Liver (tissue), 9 donors: ENCODE data around the gene ABCC5. TPM values are rescaled to one million over a fixed set of nuclear protein-coding genes. Genes with fewer than 3 reads are reported as not detected.
A peak's percentile ranks its signal among the peaks of the same experiment; 100 is the strongest.

ENCODE experiments used
- DNase-seq: peaks from one replicate; pipeline ENCODE4 v3.0.0-alpha.2; 2017; ENCODE audit warnings: low spot score
- H3K27ac ChIP-seq, 2 donors: one replicate each; pipeline ENCODE4 v1.7.0; 2013; ENCODE audit warnings: inconsistent platforms in 2 of 2, low read length in 2 of 2, control low read depth in 1 of 2, low read depth in 1 of 2, mild to moderate bottlenecking in 1 of 2
- H3K27me3 ChIP-seq, 4 donors: one replicate each; pipeline versions ENCODE4 v1.6.1 to v1.7.0; 2013; ENCODE audit warnings: low read length in 3 of 4, inconsistent platforms in 1 of 4, mild to moderate bottlenecking in 1 of 4, moderate library complexity in 1 of 4; ENCODE audit not compliant: control insufficient read depth in 4 of 4, insufficient read depth in 4 of 4
- H3K36me3 ChIP-seq, 4 donors: one replicate each; pipeline versions ENCODE4 v1.6.1 to v1.7.0; 2013; ENCODE audit warnings: low read length in 3 of 4, mild to moderate bottlenecking in 3 of 4, low read depth in 1 of 4, moderate library complexity in 1 of 4; ENCODE audit not compliant: control insufficient read depth in 4 of 4, insufficient read depth in 3 of 4
- H3K4me1 ChIP-seq, 4 donors: one replicate each; pipeline versions ENCODE4 v1.6.1 to v1.7.0; 2013; ENCODE audit warnings: low read length in 3 of 4, mild to moderate bottlenecking in 3 of 4, moderate library complexity in 1 of 4; ENCODE audit not compliant: control insufficient read depth in 4 of 4, insufficient read depth in 4 of 4
- H3K4me3 ChIP-seq, 3 donors: one replicate each; pipeline versions ENCODE4 v1.6.1 to v1.7.0; 2013; ENCODE audit warnings: low read length in 3 of 3, control low read depth in 1 of 3, low read depth in 1 of 3, mild to moderate bottlenecking in 1 of 3
- H3K9ac ChIP-seq, 2 donors: one replicate each; pipeline ENCODE4 v1.7.0; 2013; ENCODE audit warnings: low read length in 2 of 2, mild to moderate bottlenecking in 2 of 2, moderate library complexity in 2 of 2, control low read depth in 1 of 2, low read depth in 1 of 2
- H3K9me3 ChIP-seq, 4 donors: one replicate each; pipeline versions ENCODE4 v1.6.1 to v1.7.0; 2013; ENCODE audit warnings: low read length in 3 of 4; ENCODE audit not compliant: control insufficient read depth in 4 of 4
- EGR1 ChIP-seq, 2 donors: IDR thresholded peaks; 2 replicates each; pipeline ENCODE4 v1.6.1; 2016 to 2018; ENCODE audit warnings: antibody characterized with exemption in 2 of 2, low read depth in 2 of 2
- FOXA1 ChIP-seq: IDR thresholded peaks from 2 replicates; pipeline ENCODE4 v1.6.1; 2016; ENCODE audit warnings: antibody characterized with exemption
- FOXA2 ChIP-seq: IDR thresholded peaks from 2 replicates; pipeline ENCODE4 v1.6.1; 2016; ENCODE audit warnings: antibody characterized with exemption
- GABPA ChIP-seq, 2 donors: IDR thresholded peaks in 1 of 2; conservative IDR thresholded peaks in 1 of 2; 2 replicates each; pipeline ENCODE4 v1.6.1; 2016; ENCODE audit warnings: antibody characterized with exemption in 2 of 2, mild to moderate bottlenecking in 1 of 2, moderate library complexity in 1 of 2
- HNF4A ChIP-seq, 2 donors: conservative IDR thresholded peaks; 2 replicates each; pipeline ENCODE4 v1.6.1; 2016; ENCODE audit warnings: antibody characterized with exemption in 2 of 2, mild to moderate bottlenecking in 2 of 2
- HNF4G ChIP-seq: IDR thresholded peaks from 2 replicates; pipeline ENCODE4 v1.6.1; 2016; ENCODE audit warnings: antibody characterized with exemption
- JUND ChIP-seq, 2 donors: IDR thresholded peaks; 2 replicates each; pipeline ENCODE4 v1.6.1; 2016; ENCODE audit warnings: antibody characterized with exemption in 2 of 2
- NR2F2 ChIP-seq: IDR thresholded peaks from 2 replicates; pipeline ENCODE4 v1.6.1; 2016; ENCODE audit warnings: antibody characterized with exemption
- RAD21 ChIP-seq, 2 donors: IDR thresholded peaks; 2 replicates each; pipeline ENCODE4 v1.6.1; 2016; ENCODE audit warnings: antibody characterized with exemption in 2 of 2, mild to moderate bottlenecking in 2 of 2
- RXRA ChIP-seq, 2 donors: IDR thresholded peaks; 2 replicates each; pipeline ENCODE4 v1.6.1; 2017 to 2018; ENCODE audit warnings: antibody characterized with exemption in 2 of 2, mild to moderate bottlenecking in 1 of 2
- SP1 ChIP-seq: IDR thresholded peaks from 2 replicates; pipeline ENCODE4 v1.6.1; 2018; ENCODE audit warnings: antibody characterized with exemption, mild to moderate bottlenecking
- TAF1 ChIP-seq: conservative IDR thresholded peaks from 2 replicates; pipeline ENCODE4 v1.6.1; 2016; ENCODE audit warnings: antibody characterized with exemption, mild to moderate bottlenecking
- YY1 ChIP-seq: IDR thresholded peaks from 2 replicates; pipeline ENCODE4 v1.6.1; 2016; ENCODE audit warnings: antibody characterized with exemption, mild to moderate bottlenecking
- WGBS: extraction: QIAGEN DNeasy Blood & Tissue Kit; methylation state at CpG from one replicate; pipeline ENCODE4 v1.1.7; 2013; 5-methylcytosine and 5-hydroxymethylcytosine counted together
- polyA plus RNA-seq, 2 donors: library from polyadenylated mRNA; stranded (reverse) in 1 of 2; unstranded in 1 of 2; fragments of 200-250 nt in 1 of 2; fragments of >200 nt in 1 of 2; fragmentation: Nextera tagmentation in 1 of 2; extraction: Ambion mirVana in 1 of 2; gene quantifications; one replicate each; pipeline versions ENCODE4 v1.2.1 to v1.2.3, GENCODE V29; 2013 to 2015
- total RNA-seq, 2 donors: library from RNA; depleted of rRNA; stranded (reverse); fragments of >200 nt; gene quantifications; one replicate each; pipeline ENCODE4 v1.2.3, GENCODE V29; 2014
- TF ChIP-seq, protein P1 (sequence below): IDR thresholded peaks from 2 replicates; pipeline ENCODE4 v1.6.1; 2016; ENCODE audit warnings: antibody characterized with exemption
- TF ChIP-seq, protein P2 (sequence below): IDR thresholded peaks from 2 replicates; pipeline ENCODE4 v1.6.1; 2016; ENCODE audit warnings: antibody characterized with exemption, mild to moderate bottlenecking
- TF ChIP-seq, protein P3 (sequence below): fragments of 150-350 bp; IDR thresholded peaks from 2 replicates; pipeline ENCODE4 v1.5.1; 2017; ENCODE audit warnings: improper control_type of control experiment, low read depth, low read length; ENCODE audit not compliant: missing input control
- donor health status: healthy.
- donor health status: healthy.
- donor health status: healthy.
- donor health status: healthy.
- donor health status: healthy.

ABCC5 gene
- total and polyA plus RNA-seq, 4 donors, result 2.8 to 35.7 (median 8.1) TPM

DNA sequence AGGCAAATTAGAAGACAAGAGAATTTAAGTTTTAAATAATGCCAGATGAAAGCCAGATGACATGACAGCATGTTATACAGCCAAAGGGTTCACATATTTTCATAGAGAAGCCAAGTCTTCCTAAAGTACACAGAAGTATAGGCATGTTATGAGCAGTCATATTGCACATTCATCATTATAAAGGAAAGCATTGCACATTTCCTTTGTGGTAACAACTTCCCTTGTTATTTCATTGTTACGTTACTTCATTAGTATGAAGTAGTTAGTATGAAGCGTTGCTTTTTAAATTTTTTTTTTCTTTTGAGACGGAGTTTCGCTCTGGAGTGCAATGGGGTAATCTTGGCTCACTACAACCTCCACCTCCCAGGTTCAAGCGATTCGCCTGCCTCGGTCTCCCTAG lies 4.6 kb upstream of the ABCC5 start:
- Histone ChIP-seq H3K4me3 (no peak overlapping the region), H3K9me3 (no peaks in the 10 kb centered on the region), H3K27me3 (no peaks in the 10 kb centered on the region), H3K4me1 (peaks cover 0 to 6% (median 1%) of the 10 kb centered on the region in 4 donors), H3K9ac (no peak overlapping the region), H3K36me3 (no peaks in the 10 kb centered on the region), H3K27ac (no peak overlapping the region)
- no peak for TF ChIP-seq JUND (IDR thresholded peaks at IDR 0.05)
- TF ChIP-seq FOXA1, result no peak
- no peak for TF ChIP-seq NR2F2
- TF ChIP-seq FOXA2, result no peak
- TF ChIP-seq, protein P1, sequence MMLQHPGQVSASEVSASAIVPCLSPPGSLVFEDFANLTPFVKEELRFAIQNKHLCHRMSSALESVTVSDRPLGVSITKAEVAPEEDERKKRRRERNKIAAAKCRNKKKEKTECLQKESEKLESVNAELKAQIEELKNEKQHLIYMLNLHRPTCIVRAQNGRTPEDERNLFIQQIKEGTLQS, result no peak
- no peak for TF ChIP-seq EGR1 (IDR thresholded peaks at IDR 0.05; ENCODE audit: low read depth in 2 of 2)
- TF ChIP-seq RXRA (IDR thresholded peaks at IDR 0.05), result no peak
- no peak for TF ChIP-seq TAF1
- TF ChIP-seq YY1, result no peak
- TF ChIP-seq, protein P2, sequence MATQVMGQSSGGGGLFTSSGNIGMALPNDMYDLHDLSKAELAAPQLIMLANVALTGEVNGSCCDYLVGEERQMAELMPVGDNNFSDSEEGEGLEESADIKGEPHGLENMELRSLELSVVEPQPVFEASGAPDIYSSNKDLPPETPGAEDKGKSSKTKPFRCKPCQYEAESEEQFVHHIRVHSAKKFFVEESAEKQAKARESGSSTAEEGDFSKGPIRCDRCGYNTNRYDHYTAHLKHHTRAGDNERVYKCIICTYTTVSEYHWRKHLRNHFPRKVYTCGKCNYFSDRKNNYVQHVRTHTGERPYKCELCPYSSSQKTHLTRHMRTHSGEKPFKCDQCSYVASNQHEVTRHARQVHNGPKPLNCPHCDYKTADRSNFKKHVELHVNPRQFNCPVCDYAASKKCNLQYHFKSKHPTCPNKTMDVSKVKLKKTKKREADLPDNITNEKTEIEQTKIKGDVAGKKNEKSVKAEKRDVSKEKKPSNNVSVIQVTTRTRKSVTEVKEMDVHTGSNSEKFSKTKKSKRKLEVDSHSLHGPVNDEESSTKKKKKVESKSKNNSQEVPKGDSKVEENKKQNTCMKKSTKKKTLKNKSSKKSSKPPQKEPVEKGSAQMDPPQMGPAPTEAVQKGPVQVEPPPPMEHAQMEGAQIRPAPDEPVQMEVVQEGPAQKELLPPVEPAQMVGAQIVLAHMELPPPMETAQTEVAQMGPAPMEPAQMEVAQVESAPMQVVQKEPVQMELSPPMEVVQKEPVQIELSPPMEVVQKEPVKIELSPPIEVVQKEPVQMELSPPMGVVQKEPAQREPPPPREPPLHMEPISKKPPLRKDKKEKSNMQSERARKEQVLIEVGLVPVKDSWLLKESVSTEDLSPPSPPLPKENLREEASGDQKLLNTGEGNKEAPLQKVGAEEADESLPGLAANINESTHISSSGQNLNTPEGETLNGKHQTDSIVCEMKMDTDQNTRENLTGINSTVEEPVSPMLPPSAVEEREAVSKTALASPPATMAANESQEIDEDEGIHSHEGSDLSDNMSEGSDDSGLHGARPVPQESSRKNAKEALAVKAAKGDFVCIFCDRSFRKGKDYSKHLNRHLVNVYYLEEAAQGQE, result no peak
- 71% methylated on average over 7 of the region's 7 CpGs for WGBS
- no peak for DNase-seq

DNA sequence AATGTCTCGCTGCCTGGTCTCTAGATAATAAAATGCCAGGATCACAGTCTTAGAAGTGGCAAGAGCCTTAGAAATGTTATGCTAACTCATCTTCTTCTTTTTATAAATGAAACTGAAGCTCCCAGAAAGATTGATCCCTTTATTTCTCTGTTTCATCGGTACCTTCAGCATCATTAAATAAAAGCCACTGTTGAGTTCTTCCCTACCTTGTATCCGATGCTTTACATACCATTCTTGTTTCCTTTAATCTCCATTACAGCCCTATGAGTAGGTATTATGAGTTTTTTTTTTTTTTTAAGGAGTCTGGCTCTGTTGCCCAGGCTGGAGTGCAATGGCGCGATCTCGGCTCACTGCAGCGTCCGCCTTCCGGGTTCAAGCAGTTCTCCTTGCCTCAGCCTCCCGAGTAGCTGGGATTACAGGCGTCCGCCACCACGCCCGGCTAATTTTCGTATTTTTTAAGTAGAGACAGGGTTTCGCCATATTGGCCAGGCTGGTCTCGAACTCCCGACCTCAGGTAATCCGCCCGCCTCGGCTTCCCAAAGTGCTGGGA lies 815 bp upstream of the ABCC5 start:
- H3K27ac ChIP-seq, result peak overlapping the region; percentile 60 to 67
- H3K27me3 ChIP-seq, result no peaks in the 10 kb centered on the region
- 90% methylated on average over 21 of the region's 21 CpGs for WGBS
- H3K9me3 ChIP-seq, result no peaks in the 10 kb centered on the region
- no peak for TF ChIP-seq HNF4A (conservative IDR thresholded peaks at IDR 0.05)
- no peak for TF ChIP-seq RAD21 (IDR thresholded peaks at IDR 0.05)
- TF ChIP-seq, protein P1, result no peak
- TF ChIP-seq FOXA1, result no peak
- no peak for TF ChIP-seq SP1
- no peak for TF ChIP-seq YY1
- TF ChIP-seq NR2F2, result no peak
- TF ChIP-seq, protein P3, sequence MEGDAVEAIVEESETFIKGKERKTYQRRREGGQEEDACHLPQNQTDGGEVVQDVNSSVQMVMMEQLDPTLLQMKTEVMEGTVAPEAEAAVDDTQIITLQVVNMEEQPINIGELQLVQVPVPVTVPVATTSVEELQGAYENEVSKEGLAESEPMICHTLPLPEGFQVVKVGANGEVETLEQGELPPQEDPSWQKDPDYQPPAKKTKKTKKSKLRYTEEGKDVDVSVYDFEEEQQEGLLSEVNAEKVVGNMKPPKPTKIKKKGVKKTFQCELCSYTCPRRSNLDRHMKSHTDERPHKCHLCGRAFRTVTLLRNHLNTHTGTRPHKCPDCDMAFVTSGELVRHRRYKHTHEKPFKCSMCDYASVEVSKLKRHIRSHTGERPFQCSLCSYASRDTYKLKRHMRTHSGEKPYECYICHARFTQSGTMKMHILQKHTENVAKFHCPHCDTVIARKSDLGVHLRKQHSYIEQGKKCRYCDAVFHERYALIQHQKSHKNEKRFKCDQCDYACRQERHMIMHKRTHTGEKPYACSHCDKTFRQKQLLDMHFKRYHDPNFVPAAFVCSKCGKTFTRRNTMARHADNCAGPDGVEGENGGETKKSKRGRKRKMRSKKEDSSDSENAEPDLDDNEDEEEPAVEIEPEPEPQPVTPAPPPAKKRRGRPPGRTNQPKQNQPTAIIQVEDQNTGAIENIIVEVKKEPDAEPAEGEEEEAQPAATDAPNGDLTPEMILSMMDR, result no peak
- TF ChIP-seq, protein P2, result no peak
- TF ChIP-seq FOXA2, result no peak
- no peak for TF ChIP-seq TAF1
- TF ChIP-seq GABPA (IDR thresholded peaks at IDR 0.05 in 1 of 2, conservative IDR thresholded peaks at IDR 0.05 in 1 of 2), result no peak
- no peak for TF ChIP-seq HNF4G
- TF ChIP-seq EGR1 (IDR thresholded peaks at IDR 0.05; ENCODE audit: low read depth in 2 of 2), result no peak
- peak overlapping the region; percentile 40 to 75 for H3K9ac ChIP-seq
- peaks cover 0 to 4% (median under 1%) of the 10 kb centered on the region in 4 donors for H3K36me3 ChIP-seq
- peak overlapping the region; percentile 70 to 98 (median 90) for H3K4me3 ChIP-seq
- H3K4me1 ChIP-seq, result peaks cover 0 to 12% (median 6%) of the 10 kb centered on the region in 4 donors
- no peak for DNase-seq
